ENCODE measurements around the gene RNF187.
A peak's percentile ranks its signal among the peaks of the same experiment; 100 is the strongest.

RNF187 gene

DNA sequence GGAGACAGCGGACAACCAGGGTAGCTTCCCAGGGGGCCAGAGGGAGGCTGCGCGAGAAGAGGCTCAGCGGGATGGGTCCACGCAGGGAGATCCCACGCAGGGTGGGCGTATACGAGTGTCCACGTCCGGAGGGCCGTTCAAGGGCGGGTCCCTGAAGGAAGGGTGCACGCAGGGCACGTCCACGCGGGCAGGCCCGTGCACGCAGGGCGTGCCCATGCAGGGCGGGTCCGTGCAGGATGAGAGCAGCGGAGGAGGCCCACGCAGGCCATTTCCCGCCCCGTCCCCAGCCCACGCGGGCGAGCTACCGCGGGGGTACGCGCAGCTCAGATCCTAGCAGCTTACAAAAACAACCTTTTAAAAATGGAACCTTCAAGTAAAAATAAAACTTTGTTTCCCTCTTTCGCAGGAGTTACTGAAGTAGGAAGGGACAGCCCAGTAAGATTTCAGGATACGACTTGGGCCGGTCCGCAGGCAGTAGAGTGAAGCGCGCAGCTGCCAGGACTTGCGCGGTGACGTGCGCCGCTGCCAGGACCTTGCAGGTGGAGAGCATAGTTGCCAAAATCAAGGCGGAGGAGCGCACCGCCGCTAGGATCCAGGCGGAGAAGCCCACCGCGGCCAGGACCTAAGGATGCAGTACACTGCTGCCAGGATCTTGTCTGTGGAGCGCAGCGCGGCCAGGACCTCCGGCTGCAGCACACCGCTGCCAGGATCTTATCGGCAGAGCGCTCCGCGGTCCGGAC is 416 bp upstream of the RNF187 start:
- Histone ChIP-seq H3K4me3 (peak overlapping the region; percentile 93), H3K27ac (peak overlapping the region; percentile 97 to 99)
- TF ChIP-seq, protein P1, sequence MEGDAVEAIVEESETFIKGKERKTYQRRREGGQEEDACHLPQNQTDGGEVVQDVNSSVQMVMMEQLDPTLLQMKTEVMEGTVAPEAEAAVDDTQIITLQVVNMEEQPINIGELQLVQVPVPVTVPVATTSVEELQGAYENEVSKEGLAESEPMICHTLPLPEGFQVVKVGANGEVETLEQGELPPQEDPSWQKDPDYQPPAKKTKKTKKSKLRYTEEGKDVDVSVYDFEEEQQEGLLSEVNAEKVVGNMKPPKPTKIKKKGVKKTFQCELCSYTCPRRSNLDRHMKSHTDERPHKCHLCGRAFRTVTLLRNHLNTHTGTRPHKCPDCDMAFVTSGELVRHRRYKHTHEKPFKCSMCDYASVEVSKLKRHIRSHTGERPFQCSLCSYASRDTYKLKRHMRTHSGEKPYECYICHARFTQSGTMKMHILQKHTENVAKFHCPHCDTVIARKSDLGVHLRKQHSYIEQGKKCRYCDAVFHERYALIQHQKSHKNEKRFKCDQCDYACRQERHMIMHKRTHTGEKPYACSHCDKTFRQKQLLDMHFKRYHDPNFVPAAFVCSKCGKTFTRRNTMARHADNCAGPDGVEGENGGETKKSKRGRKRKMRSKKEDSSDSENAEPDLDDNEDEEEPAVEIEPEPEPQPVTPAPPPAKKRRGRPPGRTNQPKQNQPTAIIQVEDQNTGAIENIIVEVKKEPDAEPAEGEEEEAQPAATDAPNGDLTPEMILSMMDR (IDR thresholded peaks at IDR 0.05), result no peak
- peak; percentile 89 for DNase-seq (ENCODE audit: low spot score)

DNA sequence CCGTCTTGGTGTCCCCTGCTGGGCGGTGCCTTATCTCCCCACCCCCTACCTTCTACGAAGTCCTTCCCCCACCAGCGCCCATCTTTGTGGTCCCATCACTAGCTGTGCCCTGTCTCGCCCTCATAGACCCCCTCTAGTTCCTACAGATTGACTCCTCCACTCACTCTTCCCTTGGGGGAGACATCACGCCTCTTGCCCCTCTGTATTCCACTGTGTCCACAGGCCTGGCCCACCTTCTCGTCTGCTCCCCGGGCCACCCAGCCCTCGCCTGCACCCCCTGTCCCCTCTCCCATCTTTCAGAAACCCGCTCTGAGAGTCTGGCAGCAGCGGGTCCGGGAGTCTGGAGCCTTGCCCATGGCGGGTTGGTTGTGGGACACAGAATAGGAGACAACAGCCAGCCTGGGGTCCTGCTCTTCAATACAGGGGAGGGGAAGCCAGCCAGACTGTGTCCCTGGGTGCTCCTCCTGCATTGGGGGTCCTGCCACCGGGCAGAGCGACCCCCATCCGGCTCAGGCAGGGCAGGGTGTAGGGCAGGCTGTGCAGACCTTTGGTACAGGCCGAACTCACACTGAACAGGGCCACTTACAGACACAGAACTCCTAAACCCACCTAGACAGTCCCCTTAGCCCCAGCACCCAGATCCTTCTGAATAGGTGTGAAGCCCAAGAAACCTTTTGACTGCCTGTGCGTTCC is 1.1 kb downstream of the RNF187 start:
- DNase-seq (ENCODE audit: low spot score), result no peak
- Histone ChIP-seq H3K27ac (peak overlapping the region; percentile 97 to 99), H3K4me3 (peak overlapping the region; percentile 93)
- TF ChIP-seq, protein P1 (IDR thresholded peaks at IDR 0.05), result no peak

DNA sequence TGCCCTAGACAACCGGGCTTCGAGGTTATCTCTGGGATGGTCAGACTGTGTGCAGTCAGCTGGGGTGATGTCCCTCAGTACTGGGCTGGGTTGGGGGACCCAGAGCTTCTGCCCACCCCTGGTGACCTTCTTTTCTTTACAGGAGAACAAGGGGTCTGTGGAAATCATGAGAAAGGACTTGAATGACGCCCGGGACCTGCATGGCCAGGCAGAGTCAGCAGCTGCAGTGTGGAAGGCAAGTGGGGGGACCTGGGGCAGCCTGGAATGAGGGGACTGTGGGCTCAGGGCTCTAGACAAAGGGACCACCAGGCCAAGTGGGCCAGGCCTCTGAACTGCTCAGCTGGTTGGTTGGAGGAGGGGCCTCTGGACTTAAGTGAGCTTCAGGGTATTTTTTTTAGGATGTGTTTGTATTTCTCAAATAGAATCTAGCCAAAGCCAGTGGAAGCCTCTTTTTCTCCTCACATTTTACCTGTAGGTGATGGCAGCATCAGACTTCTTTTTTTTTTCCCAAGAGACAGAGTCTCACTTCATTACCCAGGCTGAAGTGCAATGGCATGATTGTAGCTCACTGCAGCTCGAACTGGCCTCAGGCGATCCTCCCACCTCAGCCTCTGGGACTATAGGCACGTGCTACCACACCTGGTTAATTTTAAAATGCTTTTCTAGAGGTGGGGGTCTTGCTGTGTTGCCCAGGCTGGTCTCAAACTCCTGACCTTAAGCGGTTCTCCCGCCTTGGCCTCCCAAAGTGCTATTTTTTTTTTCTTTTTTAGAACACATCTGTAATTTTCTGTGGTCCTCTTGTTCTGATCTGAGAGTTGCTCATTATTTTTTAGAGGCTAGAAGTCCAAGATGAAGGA is 1.9 kb downstream of the RNF187 start:
- H3K4me3 ChIP-seq, result peak overlapping the region; percentile 93
- TF ChIP-seq, protein P1 (IDR thresholded peaks at IDR 0.05), result no peak
- no peak overlapping the region for H3K27ac ChIP-seq
- no peak for DNase-seq (ENCODE audit: low spot score)

DNA sequence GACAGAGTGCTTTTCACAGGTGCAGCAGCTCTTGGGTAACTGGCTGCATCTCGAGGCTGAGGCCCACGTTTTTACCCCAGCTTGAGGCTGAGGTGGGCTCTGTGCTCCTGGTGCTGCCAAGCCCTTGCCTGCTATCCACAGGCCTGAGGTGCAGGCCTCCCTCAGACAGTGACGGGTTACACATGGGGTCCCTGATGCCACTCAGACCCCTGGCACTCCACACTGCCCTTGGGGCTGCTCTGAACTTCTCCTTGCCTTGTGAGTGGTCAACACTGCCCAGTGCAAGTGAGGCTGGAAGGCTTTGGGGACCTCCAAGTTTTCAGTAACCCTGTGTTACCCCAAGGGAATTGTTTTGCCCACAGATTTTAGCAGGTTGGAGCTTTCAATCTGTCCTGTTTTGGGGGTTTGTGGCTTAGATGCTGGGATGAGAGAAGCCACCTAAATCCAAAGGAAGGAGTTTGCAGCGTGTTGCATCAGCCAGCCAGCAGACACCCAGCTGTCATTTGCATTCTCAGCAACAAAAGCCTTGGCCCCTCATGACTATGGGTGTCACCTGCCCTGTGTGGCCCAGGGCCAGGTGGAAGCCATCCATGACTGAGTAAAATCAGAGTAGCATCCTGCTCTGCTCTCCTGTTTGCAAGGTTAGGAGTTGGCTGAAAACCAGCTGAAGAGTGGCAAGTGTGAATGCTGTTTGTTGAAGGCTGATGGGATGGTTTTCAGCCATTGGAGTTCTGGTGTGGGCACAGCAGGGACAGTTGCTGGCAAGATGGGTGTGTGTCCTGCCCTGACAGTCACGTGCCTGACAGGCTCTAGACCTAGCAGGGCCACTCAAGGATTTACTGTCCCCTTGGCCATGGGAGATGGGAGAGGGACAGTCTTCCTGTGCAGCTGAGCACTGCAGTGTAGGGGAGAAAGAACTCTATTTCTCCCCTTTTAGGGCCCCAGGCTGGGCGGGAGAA is 3.2 kb downstream of the RNF187 start:
- TF ChIP-seq, protein P1 (IDR thresholded peaks at IDR 0.05), result no peak
- Histone ChIP-seq H3K27ac (no peak overlapping the region), H3K4me3 (no peak overlapping the region)
- no peak for DNase-seq (ENCODE audit: low spot score)

DNA sequence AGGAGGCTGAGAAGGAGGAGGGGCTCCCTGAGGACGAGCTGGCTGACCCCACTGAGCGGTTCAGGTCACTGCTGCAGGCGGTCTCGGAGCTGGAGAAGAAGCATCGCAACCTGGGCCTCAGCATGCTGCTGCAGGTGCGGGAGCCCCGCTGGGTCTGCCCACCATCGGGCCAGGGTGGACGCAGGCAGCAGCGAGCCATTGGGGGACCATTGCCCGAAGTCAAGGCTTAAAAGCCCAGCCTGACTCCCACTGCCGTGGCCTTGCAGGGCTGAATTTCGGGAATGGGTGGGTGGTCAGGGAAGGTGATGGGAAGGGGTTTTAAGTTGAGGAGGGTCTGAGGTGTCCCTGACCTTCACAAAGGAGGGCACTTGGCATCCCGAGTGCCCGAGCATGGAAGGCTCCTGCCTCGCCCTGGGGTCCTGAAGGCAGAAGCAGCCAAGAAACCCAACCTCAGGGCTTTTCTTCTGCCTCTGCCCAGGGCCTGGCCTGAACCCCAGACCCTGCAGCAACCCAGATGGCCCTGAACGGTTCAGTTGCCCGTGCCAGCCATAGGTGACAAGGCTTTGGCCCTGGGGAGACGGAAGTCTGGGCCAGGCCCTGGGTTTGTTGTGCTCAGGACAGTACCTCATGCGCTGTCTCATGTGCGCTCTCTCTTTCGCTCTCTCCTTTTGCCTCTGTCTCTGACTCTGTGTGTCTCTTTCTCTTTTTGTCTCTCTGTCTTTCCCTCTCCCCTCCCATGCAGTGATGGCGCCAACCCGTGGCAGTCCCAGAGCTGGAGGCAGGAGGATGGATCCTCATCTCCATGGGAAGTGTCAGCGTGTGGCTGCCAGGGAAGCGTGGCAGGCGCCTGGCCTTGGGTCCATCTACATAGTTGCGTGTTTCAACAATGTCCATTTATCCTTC is 6.2 kb downstream of the RNF187 start:
- H3K27ac ChIP-seq, result no peak overlapping the region
- TF ChIP-seq, protein P1 (IDR thresholded peaks at IDR 0.05), result no peak
- no peak overlapping the region for H3K4me3 ChIP-seq
- DNase-seq (ENCODE audit: low spot score), result no peak
